ENCODE results near the gene PLXNC1. TPM values are rescaled to one million over a fixed set of nuclear protein-coding genes. Genes with fewer than 3 reads are reported as not detected.

PLXNC1 gene
- total and polyA plus RNA-seq, 8 donors: 0.40 to 16.5 (median 2.6) TPM

DNA sequence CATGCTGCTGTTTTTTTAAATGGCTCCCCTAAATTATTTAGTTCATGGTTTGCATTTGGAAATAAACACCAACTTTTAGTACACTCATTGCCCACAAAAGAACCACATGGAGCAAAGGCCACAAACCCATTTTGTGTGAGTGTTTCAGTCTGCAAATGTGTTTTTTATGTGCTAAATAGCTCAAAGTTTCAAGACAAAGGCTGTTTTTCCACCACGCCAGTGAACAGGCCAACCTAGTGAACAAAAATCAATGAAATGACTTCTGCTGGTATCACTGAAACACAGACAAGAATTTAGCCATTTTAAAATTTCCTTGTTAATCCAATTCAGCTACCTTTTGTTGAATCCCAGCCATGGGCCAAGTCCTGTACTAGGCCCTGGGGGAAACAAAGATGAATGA is 52.3 kb downstream of the PLXNC1 start:
- no peak overlapping the region for H3K4me3 ChIP-seq
- H3K4me1 ChIP-seq: peaks cover 0 to 15% (median 0%) of the 10 kb centered on the region in 4 donors
- no peak for DNase-seq
- intact Hi-C loops (cut with DNase I; ENCODE audit: low total_unique reads): no loop called here
- H3K9me3 ChIP-seq: no peaks in the 10 kb centered on the region
- no peaks in the 10 kb centered on the region for H3K27me3 ChIP-seq
- TF ChIP-seq, protein P1, sequence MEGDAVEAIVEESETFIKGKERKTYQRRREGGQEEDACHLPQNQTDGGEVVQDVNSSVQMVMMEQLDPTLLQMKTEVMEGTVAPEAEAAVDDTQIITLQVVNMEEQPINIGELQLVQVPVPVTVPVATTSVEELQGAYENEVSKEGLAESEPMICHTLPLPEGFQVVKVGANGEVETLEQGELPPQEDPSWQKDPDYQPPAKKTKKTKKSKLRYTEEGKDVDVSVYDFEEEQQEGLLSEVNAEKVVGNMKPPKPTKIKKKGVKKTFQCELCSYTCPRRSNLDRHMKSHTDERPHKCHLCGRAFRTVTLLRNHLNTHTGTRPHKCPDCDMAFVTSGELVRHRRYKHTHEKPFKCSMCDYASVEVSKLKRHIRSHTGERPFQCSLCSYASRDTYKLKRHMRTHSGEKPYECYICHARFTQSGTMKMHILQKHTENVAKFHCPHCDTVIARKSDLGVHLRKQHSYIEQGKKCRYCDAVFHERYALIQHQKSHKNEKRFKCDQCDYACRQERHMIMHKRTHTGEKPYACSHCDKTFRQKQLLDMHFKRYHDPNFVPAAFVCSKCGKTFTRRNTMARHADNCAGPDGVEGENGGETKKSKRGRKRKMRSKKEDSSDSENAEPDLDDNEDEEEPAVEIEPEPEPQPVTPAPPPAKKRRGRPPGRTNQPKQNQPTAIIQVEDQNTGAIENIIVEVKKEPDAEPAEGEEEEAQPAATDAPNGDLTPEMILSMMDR (IDR thresholded peaks at IDR 0.05): no peak
- no peak for TF ChIP-seq EP300 (IDR thresholded peaks at IDR 0.05)
- no peak for TF ChIP-seq POLR2AphosphoS5 (IDR thresholded peaks at IDR 0.05)
- no peak for TF ChIP-seq POLR2A (IDR thresholded peaks at IDR 0.05)
- no peak overlapping the region for H3K27ac ChIP-seq
- WGBS, 5 donors: 93 to 100% (median 97%) methylated on average over 1 of the region's 1 CpG
- no peaks in the 10 kb centered on the region for H3K36me3 ChIP-seq

DNA sequence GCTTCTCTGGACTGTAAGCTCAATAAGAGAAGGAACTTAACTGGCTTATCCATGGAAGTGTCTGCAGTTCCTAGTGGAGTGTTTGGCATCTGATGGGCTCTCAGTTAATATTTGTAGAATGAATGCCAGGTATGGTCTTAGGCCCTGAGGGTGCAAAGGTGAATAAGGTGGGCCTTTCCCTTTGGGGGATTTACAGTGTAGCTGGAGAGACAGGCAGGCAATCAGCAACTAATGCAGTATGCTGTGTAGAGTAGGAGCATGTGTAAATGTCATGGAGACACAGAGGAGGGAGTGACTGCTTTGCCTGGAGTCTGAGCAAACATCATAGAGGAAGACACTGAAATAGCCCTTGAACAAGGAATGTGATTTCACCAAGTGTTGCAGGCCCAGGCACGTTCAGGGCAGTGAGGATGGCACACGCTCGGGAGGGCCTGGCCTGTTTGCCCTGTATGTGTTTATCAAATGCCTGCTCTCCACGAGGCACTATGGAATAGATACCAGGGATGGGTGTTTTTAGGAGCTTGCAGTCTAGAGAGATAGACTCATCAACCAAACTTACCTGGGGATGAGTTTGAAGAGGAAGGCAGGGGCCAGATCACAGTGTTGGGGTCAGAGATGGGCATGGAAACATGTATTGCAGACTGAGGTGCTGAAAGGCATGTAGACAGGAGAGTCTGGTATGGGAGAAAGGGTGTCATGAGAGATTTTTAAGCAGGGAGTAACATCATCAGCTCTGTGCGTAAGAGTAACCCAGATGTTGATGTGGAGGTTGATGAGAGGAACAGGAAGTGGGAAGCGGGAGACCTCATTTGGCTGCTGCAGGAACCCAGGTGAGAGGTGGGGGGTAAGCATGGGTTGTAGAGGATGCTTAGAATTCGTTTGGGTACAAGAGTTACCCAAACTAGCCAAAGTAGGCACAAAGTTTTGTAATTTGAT is 54.1 kb downstream of the PLXNC1 start:
- H3K4me1 ChIP-seq: peaks cover 0 to 17% (median 0%) of the 10 kb centered on the region in 4 donors
- H3K4me3 ChIP-seq: no peak overlapping the region
- H3K9me3 ChIP-seq: no peaks in the 10 kb centered on the region
- no peaks in the 10 kb centered on the region for H3K36me3 ChIP-seq
- no peak overlapping the region for H3K27ac ChIP-seq
- 76 to 86% (median 81%) methylated on average over 6 to 7 of the region's 7 CpGs for WGBS, 5 donors
- no peak for DNase-seq
- no peak for TF ChIP-seq POLR2AphosphoS5 (IDR thresholded peaks at IDR 0.05)
- TF ChIP-seq EP300 (IDR thresholded peaks at IDR 0.05): no peak
- TF ChIP-seq, protein P1 (IDR thresholded peaks at IDR 0.05): no peak
- TF ChIP-seq POLR2A (IDR thresholded peaks at IDR 0.05): no peak
- H3K27me3 ChIP-seq: no peaks in the 10 kb centered on the region
- intact Hi-C loops (cut with DNase I; ENCODE audit: low total_unique reads): no loop called here

DNA sequence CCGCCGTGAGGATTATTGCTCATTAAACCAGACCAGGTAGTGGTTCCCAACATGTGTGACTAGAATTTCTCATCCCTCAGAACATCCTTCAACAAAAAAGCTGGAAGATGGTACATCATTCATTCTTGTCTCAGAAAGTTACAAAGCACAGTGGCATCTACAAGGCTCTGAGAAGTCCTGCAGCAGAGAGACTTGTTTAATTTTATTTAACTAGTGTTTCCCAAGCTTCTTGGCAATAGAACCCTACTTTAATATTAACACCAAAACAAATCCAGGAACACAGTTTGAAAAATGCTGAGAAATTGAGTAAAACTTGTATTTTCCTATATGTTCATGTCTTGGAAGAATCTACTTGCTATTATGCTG is 54.8 kb downstream of the PLXNC1 start:
- intact Hi-C loops (cut with DNase I; ENCODE audit: low total_unique reads): no loop called here
- TF ChIP-seq POLR2A (IDR thresholded peaks at IDR 0.05): no peak
- TF ChIP-seq EP300 (IDR thresholded peaks at IDR 0.05): no peak
- TF ChIP-seq POLR2AphosphoS5 (IDR thresholded peaks at IDR 0.05): no peak
- TF ChIP-seq, protein P1 (IDR thresholded peaks at IDR 0.05): no peak
- no peak for DNase-seq
- no peaks in the 10 kb centered on the region for H3K9me3 ChIP-seq
- H3K4me1 ChIP-seq: peaks cover 0 to 17% (median 3%) of the 10 kb centered on the region in 4 donors
- no peaks in the 10 kb centered on the region for H3K27me3 ChIP-seq
- 47 to 69% (median 49%) methylated on average over 2 of the region's 2 CpGs for WGBS, 5 donors
- no peak overlapping the region for H3K27ac ChIP-seq
- no peak overlapping the region for H3K4me3 ChIP-seq
- H3K36me3 ChIP-seq: no peaks in the 10 kb centered on the region

DNA sequence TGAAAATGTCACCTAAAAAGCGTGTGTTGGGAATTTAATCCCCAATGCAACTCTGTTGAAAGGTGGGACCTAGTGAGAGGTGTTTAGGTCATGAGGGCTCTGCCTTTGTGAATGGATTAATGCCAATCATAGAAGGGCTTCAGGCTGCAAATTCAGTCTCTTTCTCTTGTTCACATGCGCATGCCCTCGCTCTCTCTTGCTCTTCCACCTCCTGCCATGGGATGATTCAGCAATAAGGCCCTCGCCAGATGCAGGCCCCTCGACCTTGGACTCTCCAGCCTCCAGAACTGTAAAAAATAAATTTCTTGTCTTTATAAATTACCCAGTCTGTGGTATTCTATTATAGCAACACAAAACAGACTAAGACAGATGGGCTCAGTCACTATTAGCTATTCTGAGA is 55.4 kb downstream of the PLXNC1 start:
- DNase-seq: no peak
- TF ChIP-seq EP300 (IDR thresholded peaks at IDR 0.05) (no peak), POLR2A (IDR thresholded peaks at IDR 0.05) (no peak)
- TF ChIP-seq, protein P1 (IDR thresholded peaks at IDR 0.05): no peak
- no peaks in the 10 kb centered on the region for H3K36me3 ChIP-seq
- H3K27me3 ChIP-seq: no peaks in the 10 kb centered on the region
- 87 to 94% (median 91%) methylated on average over 4 to 5 of the region's 5 CpGs for WGBS, 5 donors
- no peaks in the 10 kb centered on the region for H3K9me3 ChIP-seq
- H3K4me3 ChIP-seq: no peak overlapping the region
- intact Hi-C loops (cut with DNase I; ENCODE audit: low total_unique reads): no loop called here
- H3K27ac ChIP-seq: no peak overlapping the region
- peaks cover 0 to 22% (median 4%) of the 10 kb centered on the region in 4 donors for H3K4me1 ChIP-seq
